WTC11 (cell line): ENCODE measurements around the gene SPSB2.
A peak's percentile ranks its signal among the peaks of the same experiment; 100 is the strongest.

Experiments used
- CBFB ChIP-seq: sonication (generic); formaldehyde crosslinking; IDR thresholded peaks from 2 replicates; pipeline ENCODE4 v1.8.1; 2022; ENCODE audit warnings: mild to moderate bottlenecking, low read depth, missing genetic modification reagents
- FOXK1 ChIP-seq: sonication (generic); formaldehyde crosslinking; IDR thresholded peaks from 2 replicates; pipeline ENCODE4 v1.8.0; 2022; ENCODE audit warnings: mild to moderate bottlenecking, moderate library complexity, missing genetic modification reagents
- GTF2I ChIP-seq: fragments of 250-450 bp; sonication (Bioruptor Pico); conservative IDR thresholded peaks from 2 replicates; pipeline ENCODE4 v1.4.0; 2021; ENCODE audit warnings: mild to moderate bottlenecking
- KAT7 ChIP-seq: sonication (generic); formaldehyde crosslinking; IDR thresholded peaks from 2 replicates; pipeline ENCODE4 v1.8.1; 2023; ENCODE audit warnings: missing genetic modification reagents, mild to moderate bottlenecking, borderline replicate concordance
- NR3C1 ChIP-seq: sonication (generic); formaldehyde crosslinking; conservative IDR thresholded peaks from 2 replicates; pipeline ENCODE4 v1.8.1; 2023; ENCODE audit warnings: low read depth, mild to moderate bottlenecking, missing genetic modification reagents
- TCF7 ChIP-seq: sonication (generic); formaldehyde crosslinking; IDR thresholded peaks from 2 replicates; pipeline ENCODE4 v1.8.0; 2022; ENCODE audit warnings: mild to moderate bottlenecking, low read depth, missing genetic modification reagents, moderate library complexity
- USF1 ChIP-seq: sonication (generic); formaldehyde crosslinking; IDR thresholded peaks from 2 replicates; pipeline ENCODE4 v1.8.0; 2022; ENCODE audit warnings: mild to moderate bottlenecking, missing genetic modification reagents
- USF2 ChIP-seq: sonication (generic); formaldehyde crosslinking; IDR thresholded peaks from 2 replicates; pipeline ENCODE4 v1.8.1; 2023; ENCODE audit warnings: mild to moderate bottlenecking, missing genetic modification reagents, moderate library complexity
- ZNF121 ChIP-seq: sonication (generic); formaldehyde crosslinking; IDR thresholded peaks from 2 replicates; pipeline ENCODE4 v1.8.0; 2023; ENCODE audit warnings: missing genetic modification reagents
- ZNF219 ChIP-seq: sonication (generic); formaldehyde crosslinking; IDR thresholded peaks from 2 replicates; pipeline ENCODE4 v1.8.0; 2023; ENCODE audit warnings: missing genetic modification reagents, mild to moderate bottlenecking, borderline replicate concordance
- ZNF317 ChIP-seq: sonication (generic); formaldehyde crosslinking; IDR thresholded peaks from 2 replicates; pipeline ENCODE4 v1.8.1; 2023; ENCODE audit warnings: low read depth, mild to moderate bottlenecking, moderate library complexity, missing genetic modification reagents, borderline replicate concordance
- TF ChIP-seq, protein P1 (sequence below): sonication (generic); formaldehyde crosslinking; IDR thresholded peaks from 2 replicates; pipeline ENCODE4 v1.8.0; 2022; ENCODE audit warnings: mild to moderate bottlenecking, missing genetic modification reagents
- TF ChIP-seq, protein P2 (sequence below): fragments of 200-600 bp; IDR thresholded peaks from 2 replicates; pipeline ENCODE4 v1.8.0; 2022; ENCODE audit warnings: antibody characterized with exemption
- TF ChIP-seq, protein P3 (sequence below): sonication (generic); formaldehyde crosslinking; IDR thresholded peaks from 2 replicates; pipeline ENCODE4 v1.8.1; 2022; ENCODE audit warnings: low read depth, mild to moderate bottlenecking, moderate library complexity, missing genetic modification reagents, borderline replicate concordance

DNA sequence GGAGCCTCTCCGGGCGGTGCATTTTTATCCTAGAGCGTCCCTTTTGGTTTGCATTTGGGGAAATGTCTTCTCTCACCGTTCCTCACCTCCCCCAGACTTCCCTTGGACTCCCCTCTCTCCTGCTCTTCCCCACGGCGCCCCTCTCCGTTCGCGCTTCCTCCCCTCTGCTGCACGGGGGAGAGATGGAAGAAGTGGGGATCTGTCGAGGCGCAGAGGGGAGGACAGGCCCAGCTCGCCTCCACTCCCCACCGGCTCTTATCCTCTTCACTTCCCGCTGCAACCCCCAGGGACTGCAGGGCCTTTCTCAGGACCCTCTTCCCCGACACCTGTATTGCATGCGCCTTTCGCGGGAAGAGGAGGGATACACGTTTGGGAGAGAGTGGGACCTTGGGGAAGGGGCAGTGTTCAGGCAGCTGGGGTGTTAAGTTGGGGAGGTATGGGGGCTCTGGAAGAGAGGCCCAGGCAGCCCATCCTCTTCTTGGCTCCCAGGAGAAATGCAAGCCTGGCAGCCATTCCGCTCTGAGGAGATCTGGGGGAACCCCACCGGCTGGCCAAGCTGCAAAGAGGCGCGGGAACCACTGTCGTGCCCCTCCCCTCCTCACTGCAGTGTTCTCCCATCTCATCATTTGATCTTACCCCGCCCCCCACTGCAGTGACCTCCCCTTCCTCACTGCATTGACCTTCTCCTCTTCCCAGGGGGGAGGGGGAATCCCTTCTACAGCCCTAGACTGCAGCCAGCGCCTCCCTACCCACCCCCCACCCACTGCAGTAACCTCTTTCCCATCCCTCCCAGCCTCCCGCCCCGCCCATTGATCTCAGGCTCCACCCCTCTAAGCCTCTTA lies 42.1 kb upstream of the SPSB2 start:
- TF ChIP-seq, protein P1, sequence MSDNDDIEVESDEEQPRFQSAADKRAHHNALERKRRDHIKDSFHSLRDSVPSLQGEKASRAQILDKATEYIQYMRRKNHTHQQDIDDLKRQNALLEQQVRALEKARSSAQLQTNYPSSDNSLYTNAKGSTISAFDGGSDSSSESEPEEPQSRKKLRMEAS (CRISPR knock-in tag), result 0 out of 2 replicates have a peak, but pooled peaks have one; percentile 51
- TF ChIP-seq KAT7 (CRISPR knock-in tag), result no peak
- TF ChIP-seq ZNF219 (CRISPR knock-in tag), result no peak
- no peak for TF ChIP-seq CBFB (CRISPR knock-in tag)
- TF ChIP-seq ZNF317 (CRISPR knock-in tag), result no peak
- no peak for TF ChIP-seq FOXK1 (CRISPR knock-in tag)
- TF ChIP-seq TCF7 (CRISPR knock-in tag), result no peak
- TF ChIP-seq, protein P2, sequence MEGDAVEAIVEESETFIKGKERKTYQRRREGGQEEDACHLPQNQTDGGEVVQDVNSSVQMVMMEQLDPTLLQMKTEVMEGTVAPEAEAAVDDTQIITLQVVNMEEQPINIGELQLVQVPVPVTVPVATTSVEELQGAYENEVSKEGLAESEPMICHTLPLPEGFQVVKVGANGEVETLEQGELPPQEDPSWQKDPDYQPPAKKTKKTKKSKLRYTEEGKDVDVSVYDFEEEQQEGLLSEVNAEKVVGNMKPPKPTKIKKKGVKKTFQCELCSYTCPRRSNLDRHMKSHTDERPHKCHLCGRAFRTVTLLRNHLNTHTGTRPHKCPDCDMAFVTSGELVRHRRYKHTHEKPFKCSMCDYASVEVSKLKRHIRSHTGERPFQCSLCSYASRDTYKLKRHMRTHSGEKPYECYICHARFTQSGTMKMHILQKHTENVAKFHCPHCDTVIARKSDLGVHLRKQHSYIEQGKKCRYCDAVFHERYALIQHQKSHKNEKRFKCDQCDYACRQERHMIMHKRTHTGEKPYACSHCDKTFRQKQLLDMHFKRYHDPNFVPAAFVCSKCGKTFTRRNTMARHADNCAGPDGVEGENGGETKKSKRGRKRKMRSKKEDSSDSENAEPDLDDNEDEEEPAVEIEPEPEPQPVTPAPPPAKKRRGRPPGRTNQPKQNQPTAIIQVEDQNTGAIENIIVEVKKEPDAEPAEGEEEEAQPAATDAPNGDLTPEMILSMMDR, result no peak
- TF ChIP-seq GTF2I (CRISPR knock-in tag), result no peak
- TF ChIP-seq, protein P3, sequence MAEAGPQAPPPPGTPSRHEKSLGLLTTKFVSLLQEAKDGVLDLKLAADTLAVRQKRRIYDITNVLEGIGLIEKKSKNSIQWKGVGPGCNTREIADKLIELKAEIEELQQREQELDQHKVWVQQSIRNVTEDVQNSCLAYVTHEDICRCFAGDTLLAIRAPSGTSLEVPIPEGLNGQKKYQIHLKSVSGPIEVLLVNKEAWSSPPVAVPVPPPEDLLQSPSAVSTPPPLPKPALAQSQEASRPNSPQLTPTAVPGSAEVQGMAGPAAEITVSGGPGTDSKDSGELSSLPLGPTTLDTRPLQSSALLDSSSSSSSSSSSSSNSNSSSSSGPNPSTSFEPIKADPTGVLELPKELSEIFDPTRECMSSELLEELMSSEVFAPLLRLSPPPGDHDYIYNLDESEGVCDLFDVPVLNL (CRISPR knock-in tag), result no peak
- no peak for TF ChIP-seq ZNF121 (CRISPR knock-in tag)
- no peak for TF ChIP-seq USF1
- TF ChIP-seq NR3C1, result no peak
- TF ChIP-seq USF2 (CRISPR knock-in tag), result no peak
